ENCODE results near the gene PER2. TPM values are rescaled to one million over a fixed set of nuclear protein-coding genes. Genes with fewer than 3 reads are reported as not detected.
A peak's percentile ranks its signal among the peaks of the same experiment; 100 is the strongest.

Gene PER2
- total and polyA plus RNA-seq, 10 of the 15 experiments (the other 5 are each of a cell fraction or from before 2014, with no cell fraction given), result 1.5 to 15.1 (median 4.6) TPM

DNA sequence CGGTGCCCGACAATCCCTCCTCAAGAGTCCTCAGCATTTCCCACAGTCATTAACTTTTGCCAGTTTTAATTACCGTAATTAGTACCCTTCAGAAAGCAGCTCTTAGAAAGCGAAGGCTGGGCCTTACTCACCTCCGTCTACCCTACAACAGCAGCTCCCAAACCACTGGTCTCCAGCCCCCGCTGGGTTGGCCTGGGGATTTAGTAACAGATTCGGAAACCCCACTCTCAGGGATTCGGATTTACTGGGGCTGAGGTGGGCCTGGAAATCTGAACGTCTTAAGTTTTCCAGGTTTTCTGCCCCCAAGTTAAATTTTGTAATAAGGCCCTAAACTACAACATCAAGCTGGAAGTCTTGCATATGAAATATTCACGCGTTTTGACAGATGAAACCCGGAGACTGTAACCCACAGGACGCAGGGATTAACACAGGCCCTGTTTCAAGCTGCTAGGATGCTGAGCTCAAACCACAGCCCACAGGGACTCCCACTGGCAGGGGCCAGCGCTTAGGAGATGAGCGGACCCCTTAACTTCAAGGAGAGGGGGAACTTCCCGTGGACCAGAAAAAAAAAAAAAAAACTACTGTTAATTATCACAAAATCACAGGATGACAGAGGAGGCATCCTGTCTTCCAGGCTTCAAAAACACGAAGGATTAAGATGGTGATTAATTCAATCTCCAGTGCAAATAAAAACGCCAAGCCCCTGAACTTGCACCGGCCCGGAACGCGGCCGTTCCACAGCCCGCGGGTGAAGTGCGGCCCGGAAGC, 85.9 kb downstream of the PER2 start:
- CTCF ChIA-PET, result interaction anchor here (0.6 to 1.4 kb wide), 6 partner anchors 9 to 272 kb away, joined by 3 to 4 read pairs (median 3); no protein-coding TSS in a partner anchor
- Histone ChIP-seq H3K4me1 (ENCODE audit: control insufficient read depth, insufficient read depth, low read length) (peaks cover 12% of the 10 kb centered on the region), H3K9ac (ENCODE audit: control insufficient read depth, insufficient read depth, low read length) (peak overlapping the region; percentile 88), H4K20me1 (ENCODE audit: control insufficient read depth, insufficient read depth) (peaks cover 6% of the 10 kb centered on the region), H2AFZ (ENCODE audit: control insufficient read depth, low read depth, low read length) (peak overlapping the region; percentile 52; the same call in 1 of the 2 replicates), H3K27ac (ENCODE audit: control insufficient read depth, insufficient read depth) (peak overlapping the region; percentile 76), H3K4me3 (peak overlapping the region; percentile 79), H3K9me3 (replicated peaks; ENCODE audit: control insufficient read depth, insufficient read depth, low read length) (no peaks in the 10 kb centered on the region), H3K79me2 (ENCODE audit: control insufficient read depth, insufficient read depth, low read length) (peaks cover 61% of the 10 kb centered on the region), H3K27me3 (replicated peaks in 1 of 2; ENCODE audit: control insufficient read depth in 2 of 2, insufficient read depth in 2 of 2, low read length in 1 of 2) (no peaks in the 10 kb centered on the region), H3K36me3 (ENCODE audit: control insufficient read depth in 2 of 2, insufficient read depth in 2 of 2, low read length in 1 of 2) (no peaks in the 10 kb centered on the region), H3K4me2 (ENCODE audit: control insufficient read depth, insufficient read depth) (peak overlapping the region; percentile 93)
- WGBS (ENCODE audit: insufficient coverage, insufficient replicate concordance, low lambda C conversion rate, missing lambda C conversion rate), result 4% methylated on average over 27 of the region's 27 CpGs
- FAIRE-seq, result peak; percentile 13
- DNase-seq (ENCODE audit: low read depth, low spot score), result no peak
- RAD21 ChIA-PET (ENCODE audit: unreplicated experiment), result interaction anchor here (0.9 to 1.5 kb wide), 2 partner anchors 141 to 234 kb away, joined by 3 to 5 read pairs; no protein-coding TSS in a partner anchor
- BruUV-seq (replicated peaks), result TSS peak; percentile 56
- POLR2A ChIA-PET, result interaction anchor here (0.7 to 1.7 kb wide), 5 partner anchors 31 to 1050 kb away, joined by 3 to 6 read pairs (median 5); partner anchors contain the start of gene HES6
- in situ Hi-C loops (cut with MboI) (no loop called here), intact Hi-C loops (cut with micrococcal nuclease; ENCODE audit: unreplicated experiment) (loop anchor here (5.0 kb wide), 1 partner anchor 40 kb away; the partner anchor contains the start of gene HES6)
- ATAC-seq, result no peak
- SMC1A ChIA-PET (ENCODE audit: uncharacterized antibody, unreplicated experiment), result interaction anchor here (0.9 to 1.4 kb wide), 3 partner anchors 10 to 94 kb away, joined by 3 to 4 read pairs (median 3); no protein-coding TSS in a partner anchor
- TF ChIP-seq ZNF384 (IDR thresholded peaks at IDR 0.05; ENCODE audit: borderline replicate concordance, low read depth, low read length) (0 out of 2 replicates have a peak, but pooled peaks have one; percentile 6), FOS (IDR thresholded peaks at IDR 0.05; ENCODE audit: borderline replicate concordance, extremely low read depth, insufficient read length) (no peak), MXI1 (IDR thresholded peaks at IDR 0.05; ENCODE audit: low read depth, low read length) (peak; percentile 10; the same call in 1 of the 2 replicates), POLR2A (IDR thresholded peaks at IDR 0.05; ENCODE audit: low read depth, low read length) (no peak; the same call in 1 of the 2 replicates), ZBED1 (IDR thresholded peaks at IDR 0.05; ENCODE audit: borderline replicate concordance) (no peak), POLR2AphosphoS2 (IDR thresholded peaks at IDR 0.05; ENCODE audit: low read depth, low read length) (no peak), CEBPZ (IDR thresholded peaks at IDR 0.05; ENCODE audit: low read depth, low read length) (no peak), SMARCA5 (IDR thresholded peaks at IDR 0.05) (0 out of 2 replicates have a peak, but pooled peaks have one; percentile 10), SREBF1 (IDR thresholded peaks at IDR 0.05; ENCODE audit: low read length) (no peak), RBBP5 (conservative IDR thresholded peaks at IDR 0.05) (no peak)
- TF ChIP-seq, protein P1, sequence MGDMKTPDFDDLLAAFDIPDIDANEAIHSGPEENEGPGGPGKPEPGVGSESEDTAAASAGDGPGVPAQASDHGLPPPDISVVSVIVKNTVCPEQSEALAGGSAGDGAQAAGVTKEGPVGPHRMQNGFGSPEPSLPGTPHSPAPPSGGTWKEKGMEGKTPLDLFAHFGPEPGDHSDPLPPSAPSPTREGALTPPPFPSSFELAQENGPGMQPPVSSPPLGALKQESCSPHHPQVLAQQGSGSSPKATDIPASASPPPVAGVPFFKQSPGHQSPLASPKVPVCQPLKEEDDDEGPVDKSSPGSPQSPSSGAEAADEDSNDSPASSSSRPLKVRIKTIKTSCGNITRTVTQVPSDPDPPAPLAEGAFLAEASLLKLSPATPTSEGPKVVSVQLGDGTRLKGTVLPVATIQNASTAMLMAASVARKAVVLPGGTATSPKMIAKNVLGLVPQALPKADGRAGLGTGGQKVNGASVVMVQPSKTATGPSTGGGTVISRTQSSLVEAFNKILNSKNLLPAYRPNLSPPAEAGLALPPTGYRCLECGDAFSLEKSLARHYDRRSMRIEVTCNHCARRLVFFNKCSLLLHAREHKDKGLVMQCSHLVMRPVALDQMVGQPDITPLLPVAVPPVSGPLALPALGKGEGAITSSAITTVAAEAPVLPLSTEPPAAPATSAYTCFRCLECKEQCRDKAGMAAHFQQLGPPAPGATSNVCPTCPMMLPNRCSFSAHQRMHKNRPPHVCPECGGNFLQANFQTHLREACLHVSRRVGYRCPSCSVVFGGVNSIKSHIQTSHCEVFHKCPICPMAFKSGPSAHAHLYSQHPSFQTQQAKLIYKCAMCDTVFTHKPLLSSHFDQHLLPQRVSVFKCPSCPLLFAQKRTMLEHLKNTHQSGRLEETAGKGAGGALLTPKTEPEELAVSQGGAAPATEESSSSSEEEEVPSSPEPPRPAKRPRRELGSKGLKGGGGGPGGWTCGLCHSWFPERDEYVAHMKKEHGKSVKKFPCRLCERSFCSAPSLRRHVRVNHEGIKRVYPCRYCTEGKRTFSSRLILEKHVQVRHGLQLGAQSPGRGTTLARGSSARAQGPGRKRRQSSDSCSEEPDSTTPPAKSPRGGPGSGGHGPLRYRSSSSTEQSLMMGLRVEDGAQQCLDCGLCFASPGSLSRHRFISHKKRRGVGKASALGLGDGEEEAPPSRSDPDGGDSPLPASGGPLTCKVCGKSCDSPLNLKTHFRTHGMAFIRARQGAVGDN (IDR thresholded peaks at IDR 0.05), result no peak
- TF ChIP-seq, protein P2, sequence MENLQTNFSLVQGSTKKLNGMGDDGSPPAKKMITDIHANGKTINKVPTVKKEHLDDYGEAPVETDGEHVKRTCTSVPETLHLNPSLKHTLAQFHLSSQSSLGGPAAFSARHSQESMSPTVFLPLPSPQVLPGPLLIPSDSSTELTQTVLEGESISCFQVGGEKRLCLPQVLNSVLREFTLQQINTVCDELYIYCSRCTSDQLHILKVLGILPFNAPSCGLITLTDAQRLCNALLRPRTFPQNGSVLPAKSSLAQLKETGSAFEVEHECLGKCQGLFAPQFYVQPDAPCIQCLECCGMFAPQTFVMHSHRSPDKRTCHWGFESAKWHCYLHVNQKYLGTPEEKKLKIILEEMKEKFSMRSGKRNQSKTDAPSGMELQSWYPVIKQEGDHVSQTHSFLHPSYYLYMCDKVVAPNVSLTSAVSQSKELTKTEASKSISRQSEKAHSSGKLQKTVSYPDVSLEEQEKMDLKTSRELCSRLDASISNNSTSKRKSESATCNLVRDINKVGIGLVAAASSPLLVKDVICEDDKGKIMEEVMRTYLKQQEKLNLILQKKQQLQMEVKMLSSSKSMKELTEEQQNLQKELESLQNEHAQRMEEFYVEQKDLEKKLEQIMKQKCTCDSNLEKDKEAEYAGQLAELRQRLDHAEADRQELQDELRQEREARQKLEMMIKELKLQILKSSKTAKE (IDR thresholded peaks at IDR 0.05; ENCODE audit: low read depth, poor library complexity, severe bottlenecking), result no peak

Measured in GM12878 (cell line).